Ishikawa (cell line): Measurements from ENCODE around the gene ALPL.

Source experiments
- CEBPB ChIP-seq: IDR thresholded peaks from 2 replicates; pipeline ENCODE4 v1.6.1; 2012
- CREB1 ChIP-seq: IDR thresholded peaks from 2 replicates; pipeline ENCODE4 v1.6.1; 2012; ENCODE audit warnings: low read depth
- EGR1 ChIP-seq: IDR thresholded peaks from 2 replicates; pipeline ENCODE4 v1.6.1; 2012
- FOXM1 ChIP-seq: IDR thresholded peaks from 2 replicates; pipeline ENCODE4 v1.6.1; 2012; ENCODE audit warnings: low read depth, borderline replicate concordance
- NFIC ChIP-seq: IDR thresholded peaks from 2 replicates; pipeline ENCODE4 v1.6.1; 2012
- RAD21 ChIP-seq: IDR thresholded peaks from 2 replicates; pipeline ENCODE4 v1.6.1; 2012; ENCODE audit warnings: low read depth
- TAF1 ChIP-seq: IDR thresholded peaks from 2 replicates; pipeline ENCODE4 v1.6.1; 2012; ENCODE audit warnings: low read depth, mild to moderate bottlenecking
- TEAD4 ChIP-seq: IDR thresholded peaks from 2 replicates; pipeline ENCODE4 v1.6.1; 2012
- ZBTB7A ChIP-seq: IDR thresholded peaks from 2 replicates; pipeline ENCODE4 v1.6.1; 2012; ENCODE audit warnings: low read depth
- TF ChIP-seq, protein P1 (sequence below): IDR thresholded peaks from 2 replicates; pipeline ENCODE4 v1.6.1; 2012; ENCODE audit warnings: low read depth, mild to moderate bottlenecking

The ALPL gene

DNA sequence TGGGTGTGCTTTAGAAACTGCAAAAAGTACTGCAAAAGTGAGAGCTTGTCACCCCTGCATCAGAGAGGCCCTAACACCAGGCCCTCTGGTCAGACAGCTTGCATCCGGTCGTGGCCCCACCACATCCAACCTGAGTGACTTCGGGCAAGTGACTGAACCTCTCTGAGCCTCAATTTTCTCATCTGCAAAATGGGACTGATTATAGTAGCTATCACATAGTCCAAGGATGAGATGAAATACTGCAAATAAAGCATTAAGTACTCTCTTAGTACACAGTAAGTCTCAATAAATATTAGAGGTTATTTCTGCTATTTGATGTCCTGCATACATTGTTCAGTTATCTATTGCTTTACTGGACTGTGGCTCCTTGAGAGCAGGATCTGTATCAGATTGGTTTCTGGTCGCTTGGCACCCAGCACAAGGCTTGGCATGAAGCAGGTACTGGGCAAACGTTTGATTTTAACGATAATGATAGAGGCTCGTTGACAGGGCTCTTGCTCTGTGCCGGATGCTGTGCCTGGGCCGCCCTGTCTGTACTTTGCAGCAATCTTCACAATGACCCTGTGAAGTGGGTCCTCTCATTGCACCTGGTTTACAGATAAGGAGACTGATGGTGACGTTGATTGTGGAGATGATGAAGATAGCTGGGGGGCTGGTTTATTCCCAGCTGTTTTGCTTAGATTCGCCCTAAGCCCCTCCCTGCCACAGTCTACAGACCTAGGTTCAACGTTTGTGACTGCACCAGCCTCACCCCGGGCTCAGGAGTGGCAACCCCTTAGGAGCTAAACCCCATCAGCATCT is 116.4 kb downstream of the ALPL start:
- TF ChIP-seq CREB1 (no peak), CEBPB (no peak), RAD21 (no peak), TEAD4 (no peak), EGR1 (no peak)

DNA sequence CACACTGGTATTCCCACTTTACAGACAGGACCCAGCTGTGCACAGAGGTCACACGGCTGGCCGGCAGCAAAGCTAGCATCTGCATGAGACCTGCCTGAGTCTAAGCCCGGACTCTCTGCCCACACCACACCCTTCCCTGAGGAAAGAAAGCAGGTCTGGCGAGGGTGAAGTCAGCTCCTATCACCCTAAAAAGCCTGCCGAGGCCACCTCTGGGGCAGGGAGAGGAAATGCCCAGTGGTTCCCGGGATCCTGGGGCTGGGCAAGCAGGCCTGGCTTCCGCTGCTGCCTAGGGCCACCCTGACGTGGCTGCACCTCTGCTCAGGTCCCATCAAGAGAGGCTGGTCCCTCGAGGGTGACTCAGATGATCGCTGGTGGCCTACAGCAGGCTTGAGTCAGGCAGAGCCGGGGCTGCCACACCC is 117.7 kb downstream of the ALPL start:
- no peak for TF ChIP-seq CEBPB
- no peak for TF ChIP-seq NFIC
- no peak for TF ChIP-seq FOXM1
- no peak for TF ChIP-seq ZBTB7A
- TF ChIP-seq, protein P1, sequence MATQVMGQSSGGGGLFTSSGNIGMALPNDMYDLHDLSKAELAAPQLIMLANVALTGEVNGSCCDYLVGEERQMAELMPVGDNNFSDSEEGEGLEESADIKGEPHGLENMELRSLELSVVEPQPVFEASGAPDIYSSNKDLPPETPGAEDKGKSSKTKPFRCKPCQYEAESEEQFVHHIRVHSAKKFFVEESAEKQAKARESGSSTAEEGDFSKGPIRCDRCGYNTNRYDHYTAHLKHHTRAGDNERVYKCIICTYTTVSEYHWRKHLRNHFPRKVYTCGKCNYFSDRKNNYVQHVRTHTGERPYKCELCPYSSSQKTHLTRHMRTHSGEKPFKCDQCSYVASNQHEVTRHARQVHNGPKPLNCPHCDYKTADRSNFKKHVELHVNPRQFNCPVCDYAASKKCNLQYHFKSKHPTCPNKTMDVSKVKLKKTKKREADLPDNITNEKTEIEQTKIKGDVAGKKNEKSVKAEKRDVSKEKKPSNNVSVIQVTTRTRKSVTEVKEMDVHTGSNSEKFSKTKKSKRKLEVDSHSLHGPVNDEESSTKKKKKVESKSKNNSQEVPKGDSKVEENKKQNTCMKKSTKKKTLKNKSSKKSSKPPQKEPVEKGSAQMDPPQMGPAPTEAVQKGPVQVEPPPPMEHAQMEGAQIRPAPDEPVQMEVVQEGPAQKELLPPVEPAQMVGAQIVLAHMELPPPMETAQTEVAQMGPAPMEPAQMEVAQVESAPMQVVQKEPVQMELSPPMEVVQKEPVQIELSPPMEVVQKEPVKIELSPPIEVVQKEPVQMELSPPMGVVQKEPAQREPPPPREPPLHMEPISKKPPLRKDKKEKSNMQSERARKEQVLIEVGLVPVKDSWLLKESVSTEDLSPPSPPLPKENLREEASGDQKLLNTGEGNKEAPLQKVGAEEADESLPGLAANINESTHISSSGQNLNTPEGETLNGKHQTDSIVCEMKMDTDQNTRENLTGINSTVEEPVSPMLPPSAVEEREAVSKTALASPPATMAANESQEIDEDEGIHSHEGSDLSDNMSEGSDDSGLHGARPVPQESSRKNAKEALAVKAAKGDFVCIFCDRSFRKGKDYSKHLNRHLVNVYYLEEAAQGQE = no peak
- TF ChIP-seq EGR1 = no peak
- TF ChIP-seq TAF1 = no peak
